Cardiac septum (tissue), 1 donor: Measurements from ENCODE around the gene MS4A15. TPM values are rescaled to one million over a fixed set of nuclear protein-coding genes. Genes with fewer than 3 reads are reported as not detected.
A peak's percentile ranks its signal among the peaks of the same experiment; 100 is the strongest.
"Not testable (repeated sequence)": the region's sequence is repeated elsewhere in the genome, so short reads cannot be mapped to it uniquely, and the experiment has no call there.

Experiments used
- DNase-seq: peaks from one replicate; pipeline ENCODE4 v3.0.0-alpha.2; 2020; ENCODE audit warnings: low spot score
- intact Hi-C: fragments of 100-400 bp; cut with DNase I; formaldehyde crosslinking; loops from one replicate; pipeline ENCODE4 v1.14.0; 2022
- total RNA-seq: library from RNA; stranded (reverse); fragmentation: NEBNext Ultra II Directional; extraction: Animal tissue kit (Norgen Biotek cat#: 25700); gene quantifications from one replicate; pipeline ENCODE4 v1.2.1, GENCODE V29; 2021
- donor health status: DM: no; HTN: no; CAD: no.

MS4A15 gene
- total RNA-seq, 1 donor from 2014 or later: not detected

DNA sequence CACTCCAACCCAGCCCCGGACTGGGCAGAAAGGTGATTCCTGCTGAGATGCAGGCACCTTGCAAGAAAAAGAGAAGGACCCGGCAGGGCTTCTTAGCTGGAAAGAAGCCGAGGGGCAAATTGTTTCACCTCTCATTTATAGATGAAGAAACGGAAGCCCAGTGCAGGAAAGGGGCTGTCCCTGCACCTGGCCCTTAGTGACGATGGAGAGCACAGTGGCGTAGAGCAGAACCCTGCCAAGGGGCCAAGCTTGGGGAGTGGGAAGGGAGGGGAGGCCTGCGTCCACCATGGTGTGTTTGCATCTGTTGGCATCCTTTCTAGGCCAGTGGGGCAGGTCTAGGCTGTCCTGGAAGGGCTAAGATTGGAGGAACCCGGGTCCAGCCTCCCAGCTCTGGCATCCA lies 7.8 kb upstream of the MS4A15 start:
- intact Hi-C loops: no loop called here
- DNase-seq: peak; percentile 26

DNA sequence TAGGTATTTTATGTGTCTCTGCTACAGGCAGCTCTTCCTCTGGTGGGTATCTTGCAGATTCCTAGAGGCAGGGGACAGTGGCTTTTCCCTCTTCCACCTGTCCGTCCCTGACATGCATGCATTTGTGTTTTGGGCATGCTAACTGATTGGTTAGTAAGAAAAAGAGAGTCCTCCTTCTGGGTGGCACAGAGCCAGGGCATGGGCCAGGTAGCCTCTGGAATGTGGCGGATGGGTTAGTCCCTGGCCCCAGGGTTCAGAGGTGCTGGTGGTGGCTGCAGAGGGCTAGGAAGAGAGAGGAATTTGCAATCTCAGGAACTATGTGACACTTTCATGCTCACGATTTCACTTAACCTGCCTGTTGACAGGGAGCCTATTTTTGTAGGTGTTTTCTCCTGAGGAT lies 5.8 kb upstream of the MS4A15 start:
- DNase-seq: no peak
- intact Hi-C loops: no loop called here

DNA sequence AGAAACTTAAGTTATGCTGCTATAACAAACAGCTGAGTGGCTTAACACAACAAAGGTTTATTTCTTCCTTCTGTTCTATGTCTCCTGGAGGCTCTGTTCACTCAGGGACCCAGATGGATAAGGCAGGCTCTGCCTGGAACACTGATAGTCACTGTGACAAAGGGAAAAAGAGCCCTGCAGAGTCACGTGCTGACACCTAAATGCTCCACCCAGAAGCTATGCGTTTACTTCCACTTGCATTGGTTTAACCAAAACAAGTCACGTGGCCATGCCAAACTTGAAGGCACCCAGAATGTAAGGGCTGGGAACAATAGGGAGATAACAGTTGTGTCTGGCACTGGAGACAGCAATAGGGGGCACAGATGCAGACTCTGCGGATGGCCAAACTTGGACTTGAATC lies 3.4 kb upstream of the MS4A15 start:
- intact Hi-C loops: no loop called here
- DNase-seq: peak; percentile 5

- intact Hi-C loops: no loop called here
- peak; percentile 14 for DNase-seq
These were observed 1.8 kb upstream of the MS4A15 start for GRCh38 chr11:60754887-60755286.

- intact Hi-C loops: no loop called here
- DNase-seq: peak; percentile 49
These were observed 649 bp downstream of the MS4A15 start for GRCh38 chr11:60757231-60757800.

DNA sequence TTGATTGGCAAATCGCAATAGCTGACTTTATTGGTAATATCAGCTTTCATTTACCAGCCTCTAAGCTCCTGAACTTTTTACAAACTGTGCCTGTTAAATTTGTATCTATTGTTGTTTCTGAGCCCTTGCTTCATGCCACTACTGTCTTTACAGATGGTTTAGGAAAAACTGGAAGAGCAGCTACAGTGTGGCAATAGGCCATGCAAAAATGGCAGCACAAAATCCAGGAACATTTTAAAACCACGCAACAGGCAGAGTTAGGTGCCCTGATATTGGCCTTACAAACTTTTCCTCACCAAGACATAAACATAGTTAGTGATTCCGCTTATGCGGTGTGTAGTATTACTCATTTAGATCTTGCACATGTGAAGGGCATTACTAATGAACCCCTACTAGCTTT lies 2.0 kb downstream of the MS4A15 start:
- intact Hi-C loops, DNase-seq: not testable (repeated sequence)

GRCh38 chr11:60759438-60760225 lies 3.0 kb downstream of the MS4A15 start:
- DNase-seq: peak; percentile 36
- intact Hi-C loops: not testable (repeated sequence)

- peak; percentile 12 for DNase-seq
- intact Hi-C loops: no loop called here
These were observed 4.9 kb downstream of the MS4A15 start for GRCh38 chr11:60761436-60762190.

DNA sequence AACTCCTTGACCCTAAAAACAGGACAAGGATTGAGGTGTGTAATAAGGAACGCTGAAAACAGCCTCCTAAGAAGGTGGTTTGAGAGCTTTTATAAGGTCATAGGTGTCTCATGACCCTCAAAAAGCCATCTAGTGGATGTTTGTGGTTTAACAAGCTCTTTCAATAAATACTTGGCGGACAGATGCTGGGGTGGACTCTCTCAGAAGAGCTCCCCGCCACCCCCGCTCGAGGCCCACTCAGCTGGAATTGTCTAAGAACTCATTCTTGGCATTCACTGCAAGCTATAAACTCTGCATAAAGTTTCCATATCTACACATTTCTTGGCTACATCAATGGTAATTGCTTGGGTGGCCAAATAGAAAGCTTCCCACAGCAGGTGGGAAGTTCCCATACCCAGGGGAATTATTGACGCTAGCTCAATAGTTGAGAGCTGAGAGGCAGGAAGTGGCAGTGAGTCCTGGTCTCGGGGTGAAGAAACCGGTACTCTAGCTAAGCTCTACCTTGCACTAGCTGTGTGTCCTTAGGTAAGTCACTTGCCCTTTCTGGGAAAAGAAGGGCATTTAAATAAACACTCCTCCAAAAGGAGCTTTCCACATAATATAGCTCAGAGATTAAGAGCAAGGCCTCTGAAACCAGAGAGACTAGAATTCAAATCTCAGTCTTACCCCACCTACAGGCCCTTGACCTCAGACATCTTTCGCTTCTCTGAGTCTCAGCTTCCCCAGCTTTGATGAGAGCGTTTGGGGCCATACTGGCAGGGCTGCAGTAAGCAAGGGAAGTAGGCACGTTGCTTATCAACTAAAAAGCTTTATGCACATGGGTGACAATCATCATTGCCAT lies 6.4 kb downstream of the MS4A15 start:
- peak; percentile 14 for DNase-seq
- intact Hi-C loops: no loop called here

GRCh38 chr11:60763692-60764369 lies 7.2 kb downstream of the MS4A15 start:
- intact Hi-C loops: no loop called here
- peak; percentile 55 for DNase-seq

DNA sequence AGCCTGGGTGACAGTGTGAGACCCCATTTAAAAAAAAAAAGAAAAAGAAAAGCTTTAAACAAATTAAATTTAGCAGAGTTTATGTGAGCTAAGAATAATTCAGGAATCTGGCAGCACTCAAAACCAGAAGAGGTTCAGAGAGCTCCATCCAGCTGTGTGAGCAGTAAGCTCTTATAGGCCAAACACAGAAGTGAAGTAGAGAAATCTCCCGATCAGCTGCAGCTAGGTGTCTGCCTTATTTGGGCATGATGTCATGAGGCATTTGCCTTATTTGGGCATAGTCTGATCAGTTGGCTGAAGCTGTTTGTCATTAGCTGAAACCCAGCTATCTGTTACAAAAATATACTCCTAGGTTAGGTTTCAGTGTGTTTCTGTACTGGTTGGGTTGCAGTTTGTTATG lies 8.2 kb downstream of the MS4A15 start:
- intact Hi-C loops: no loop called here
- DNase-seq: no peak

GRCh38 chr11:60765355-60765754 lies 8.7 kb downstream of the MS4A15 start:
- intact Hi-C loops: no loop called here
- DNase-seq: peak; percentile 19

DNA sequence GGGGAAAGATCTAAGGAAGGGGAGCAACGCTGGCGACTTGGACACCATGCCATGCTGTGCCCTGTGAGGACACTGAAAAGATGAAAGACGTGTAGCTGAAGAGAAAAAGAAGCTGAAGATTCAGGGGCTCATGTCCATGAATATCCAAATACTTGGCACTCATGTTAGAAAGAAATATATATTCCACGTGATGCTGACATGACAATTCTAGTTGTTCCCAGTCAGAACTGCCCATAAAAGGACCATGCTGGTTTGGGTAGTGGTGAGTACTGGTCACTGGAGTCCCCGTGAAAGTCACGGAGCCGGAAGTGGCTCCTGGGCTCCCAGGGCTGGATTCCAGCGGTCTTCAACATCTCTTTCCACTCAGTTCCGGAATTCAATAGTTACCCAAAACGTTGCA lies 9.9 kb downstream of the MS4A15 start:
- intact Hi-C loops: no loop called here
- DNase-seq: peak; percentile 49

DNA sequence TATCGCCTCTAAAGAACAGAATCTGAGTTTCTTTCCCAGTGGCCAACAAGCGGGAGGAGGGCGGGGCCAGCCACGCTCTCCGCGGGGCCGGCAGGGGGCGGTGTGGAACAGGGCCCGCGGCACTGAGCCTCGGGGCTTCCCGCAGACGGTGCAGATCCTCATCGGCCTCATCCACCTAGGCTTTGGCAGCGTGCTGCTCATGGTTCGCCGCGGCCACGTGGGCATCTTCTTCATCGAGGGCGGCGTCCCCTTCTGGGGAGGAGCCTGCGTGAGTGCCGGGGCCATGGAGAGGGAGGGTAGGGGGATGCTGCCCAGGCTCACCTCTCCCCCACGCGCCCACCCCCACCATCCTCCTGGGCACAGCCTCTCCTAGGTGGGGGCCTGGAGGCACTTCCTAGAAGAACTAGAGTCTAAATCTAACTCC lies 10.7 kb downstream of the MS4A15 start:
- intact Hi-C loops: no loop called here

GRCh38 chr11:60768202-60768601 lies 11.5 kb downstream of the MS4A15 start:
- intact Hi-C loops: no loop called here

More for the DNA sequence above, 10.7 kb downstream of the MS4A15 start:
- DNase-seq: peak; percentile 22

GRCh38 chr11:60769273-60769672 lies 12.6 kb downstream of the MS4A15 start:
- intact Hi-C loops: no loop called here
- no peak for DNase-seq

More at GRCh38 chr11:60768202-60768601, 11.5 kb downstream of the MS4A15 start:
- no peak for DNase-seq

- no peak for DNase-seq
- intact Hi-C loops: no loop called here
These were observed 13.1 kb downstream of the MS4A15 start for GRCh38 chr11:60769811-60770210.

DNA sequence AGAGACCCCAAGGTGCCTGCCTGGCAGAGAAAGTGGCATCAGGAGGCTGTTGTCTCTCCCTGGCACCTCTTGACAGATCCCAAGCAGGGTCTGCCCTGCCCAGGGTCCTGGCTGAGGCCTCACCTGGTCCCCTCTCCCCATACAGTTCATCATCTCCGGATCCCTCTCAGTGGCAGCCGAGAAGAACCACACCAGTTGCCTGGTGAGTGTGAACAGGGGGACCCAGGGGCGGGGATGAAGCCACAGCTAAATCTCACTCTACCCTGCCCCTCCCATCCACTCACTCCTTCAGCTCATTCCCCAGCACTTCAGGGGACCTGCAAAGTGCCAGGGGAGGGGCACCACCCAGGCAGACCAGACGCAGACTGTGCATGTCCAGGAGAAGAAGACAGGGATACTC lies 14.5 kb downstream of the MS4A15 start:
- no peak for DNase-seq
- intact Hi-C loops: no loop called here

- intact Hi-C loops: no loop called here
- DNase-seq: no peak
These were observed 15.3 kb downstream of the MS4A15 start for GRCh38 chr11:60771879-60772525.
